Ishikawa (cell line): ENCODE data around the gene ZNF106.

Source experiments
- CEBPB ChIP-seq: IDR thresholded peaks from 2 replicates; pipeline ENCODE4 v1.6.1; 2012
- CREB1 ChIP-seq: IDR thresholded peaks from 2 replicates; pipeline ENCODE4 v1.6.1; 2012; ENCODE audit warnings: low read depth
- EGR1 ChIP-seq: IDR thresholded peaks from 2 replicates; pipeline ENCODE4 v1.6.1; 2012
- EP300 ChIP-seq: IDR thresholded peaks from 2 replicates; pipeline ENCODE4 v1.6.1; 2012; ENCODE audit warnings: borderline replicate concordance
- FOXM1 ChIP-seq: IDR thresholded peaks from 2 replicates; pipeline ENCODE4 v1.6.1; 2012; ENCODE audit warnings: low read depth, borderline replicate concordance
- MAX ChIP-seq: IDR thresholded peaks from 2 replicates; pipeline ENCODE4 v1.6.1; 2012
- NFIC ChIP-seq: IDR thresholded peaks from 2 replicates; pipeline ENCODE4 v1.6.1; 2012
- RAD21 ChIP-seq: IDR thresholded peaks from 2 replicates; pipeline ENCODE4 v1.6.1; 2012; ENCODE audit warnings: low read depth
- REST ChIP-seq: IDR thresholded peaks from 2 replicates; pipeline ENCODE4 v1.6.1; 2012; ENCODE audit warnings: low read depth, mild to moderate bottlenecking
- TAF1 ChIP-seq: IDR thresholded peaks from 2 replicates; pipeline ENCODE4 v1.6.1; 2012; ENCODE audit warnings: low read depth, mild to moderate bottlenecking
- TCF12 ChIP-seq: IDR thresholded peaks from 2 replicates; pipeline ENCODE4 v1.6.1; 2012; ENCODE audit warnings: low read depth
- TEAD4 ChIP-seq: IDR thresholded peaks from 2 replicates; pipeline ENCODE4 v1.6.1; 2012
- USF1 ChIP-seq: IDR thresholded peaks from 2 replicates; pipeline ENCODE4 v1.6.1; 2012
- YY1 ChIP-seq: IDR thresholded peaks from 2 replicates; pipeline ENCODE4 v1.6.1; 2012; ENCODE audit warnings: low read depth
- ZBTB7A ChIP-seq: IDR thresholded peaks from 2 replicates; pipeline ENCODE4 v1.6.1; 2012; ENCODE audit warnings: low read depth

ZNF106 gene

GRCh38 chr15:42510258-42511006, 19.5 kb upstream of the ZNF106 start:
- TF ChIP-seq TEAD4 (no peak), TCF12 (no peak), TAF1 (no peak), MAX (no peak), FOXM1 (no peak), RAD21 (no peak), ZBTB7A (no peak), CEBPB (no peak), EGR1 (no peak), USF1 (no peak), CREB1 (no peak), NFIC (no peak), EP300 (no peak), YY1 (no peak), REST (no peak)

GRCh38 chr15:42508263-42508690, 17.3 kb upstream of the ZNF106 start:
- no peak for TF ChIP-seq MAX
- no peak for TF ChIP-seq TEAD4
- TF ChIP-seq YY1, result no peak
- TF ChIP-seq TCF12, result no peak

GRCh38 chr15:42507514-42507913, 16.6 kb upstream of the ZNF106 start:
- TF ChIP-seq RAD21 (no peak), FOXM1 (no peak), MAX (no peak), TEAD4 (no peak), NFIC (no peak), TCF12 (no peak), USF1 (no peak), CEBPB (no peak), REST (no peak), YY1 (no peak), EGR1 (no peak), EP300 (no peak), CREB1 (no peak), TAF1 (no peak), ZBTB7A (no peak)

- no peak for TF ChIP-seq CREB1
These were observed 13.7 kb upstream of the ZNF106 start for GRCh38 chr15:42504631-42505030.

GRCh38 chr15:42503825-42504224, 12.9 kb upstream of the ZNF106 start:
- TF ChIP-seq YY1 (no peak), CREB1 (no peak), MAX (no peak), EP300 (no peak), USF1 (no peak), EGR1 (no peak), TEAD4 (no peak), NFIC (no peak), TCF12 (no peak), RAD21 (no peak), FOXM1 (no peak)
